Duodenal mucosa (tissue), 2 donors: ENCODE results near the gene PACC1.

ENCODE experiments used
- H3K27ac ChIP-seq: one replicate; pipeline ENCODE4 v1.7.0; 2013; ENCODE audit warnings: low read depth, low read length
- H3K27me3 ChIP-seq, 2 donors: one replicate each; pipeline ENCODE4 v1.7.0; 2013; ENCODE audit warnings: low read length in 2 of 2, control low read depth in 1 of 2; ENCODE audit not compliant: insufficient read depth in 2 of 2, control insufficient read depth in 1 of 2
- H3K36me3 ChIP-seq, 2 donors: one replicate each; pipeline ENCODE4 v1.7.0; 2013; ENCODE audit warnings: low read length in 2 of 2, control low read depth in 1 of 2; ENCODE audit not compliant: insufficient read depth in 2 of 2, control insufficient read depth in 1 of 2
- H3K4me1 ChIP-seq, 2 donors: one replicate each; pipeline ENCODE4 v1.7.0; 2013; ENCODE audit warnings: low read length in 2 of 2, control low read depth in 1 of 2; ENCODE audit not compliant: insufficient read depth in 2 of 2, control insufficient read depth in 1 of 2
- H3K4me3 ChIP-seq, 2 donors: one replicate each; pipeline ENCODE4 v1.7.0; 2013; ENCODE audit warnings: low read length in 2 of 2, low read depth in 1 of 2
- H3K9ac ChIP-seq, 2 donors: one replicate each; pipeline ENCODE4 v1.7.0; 2013; ENCODE audit warnings: low read length in 2 of 2, low read depth in 1 of 2
- H3K9me3 ChIP-seq, 2 donors: one replicate each; pipeline ENCODE4 v1.7.0; 2013; ENCODE audit warnings: low read length in 2 of 2, control low read depth in 1 of 2; ENCODE audit not compliant: control insufficient read depth in 1 of 2

PACC1 gene

GRCh38 chr1:212414328-212415106 is at the start of gene PACC1:
Gene PACC1 (minus strand): TSS chr1:212414886. CDS start chr1:212414757, 129 bp downstream.
- Histone ChIP-seq H3K27me3 (no peaks in the 10 kb centered on the region), H3K36me3 (peaks cover 0 to 13% of the 10 kb centered on the region in 2 donors), H3K4me3 (peak within 1 kb of the TSS; percentile 84 to 96), H3K27ac (peak within 1 kb of the TSS; percentile 32), H3K9me3 (no peaks in the 10 kb centered on the region), H3K9ac (peak within 1 kb of the TSS; percentile 39 to 69), H3K4me1 (peaks cover 13% of the 10 kb centered on the region in 2 donors)

GRCh38 chr1:212463565-212464285 is 49.0 kb upstream of the PACC1 start:
- Histone ChIP-seq H3K36me3 (no peaks in the 10 kb centered on the region), H3K27ac (no peak overlapping the region), H3K4me1 (no peaks in the 10 kb centered on the region), H3K4me3 (no peak overlapping the region), H3K9me3 (no peaks in the 10 kb centered on the region), H3K9ac (no peak overlapping the region), H3K27me3 (no peaks in the 10 kb centered on the region)

- H3K4me3 ChIP-seq: no peak overlapping the region
- H3K9ac ChIP-seq: no peak overlapping the region
- no peaks in the 10 kb centered on the region for H3K27me3 ChIP-seq
- no peaks in the 10 kb centered on the region for H3K4me1 ChIP-seq
- H3K9me3 ChIP-seq: peaks cover 0 to 4% of the 10 kb centered on the region in 2 donors
- no peaks in the 10 kb centered on the region for H3K36me3 ChIP-seq
- H3K27ac ChIP-seq: no peak overlapping the region
Measured at GRCh38 chr1:212461916-212462660, 47.4 kb upstream of the PACC1 start.

GRCh38 chr1:212460376-212460775 is 45.7 kb upstream of the PACC1 start:
- H3K9ac ChIP-seq: no peak overlapping the region
- peaks cover 0 to 4% of the 10 kb centered on the region in 2 donors for H3K9me3 ChIP-seq
- H3K36me3 ChIP-seq: no peaks in the 10 kb centered on the region
- H3K4me3 ChIP-seq: no peak overlapping the region
- H3K27me3 ChIP-seq: no peaks in the 10 kb centered on the region
- peaks cover 0 to 3% of the 10 kb centered on the region in 2 donors for H3K4me1 ChIP-seq
- H3K27ac ChIP-seq: no peak overlapping the region

GRCh38 chr1:212459656-212460055 is 45.0 kb upstream of the PACC1 start:
- Histone ChIP-seq H3K9ac (no peak overlapping the region), H3K4me1 (peaks cover 0 to 3% of the 10 kb centered on the region in 2 donors), H3K27ac (no peak overlapping the region), H3K4me3 (no peak overlapping the region), H3K9me3 (peaks cover 0 to 4% of the 10 kb centered on the region in 2 donors), H3K36me3 (no peaks in the 10 kb centered on the region), H3K27me3 (no peaks in the 10 kb centered on the region)

GRCh38 chr1:212458817-212459216 is 44.1 kb upstream of the PACC1 start:
- Histone ChIP-seq H3K4me3 (no peak overlapping the region), H3K27me3 (no peaks in the 10 kb centered on the region), H3K9me3 (peaks cover 0 to 4% of the 10 kb centered on the region in 2 donors), H3K36me3 (no peaks in the 10 kb centered on the region), H3K27ac (no peak overlapping the region), H3K9ac (no peak overlapping the region), H3K4me1 (peaks cover 0 to 3% of the 10 kb centered on the region in 2 donors)

- Histone ChIP-seq H3K4me1 (peaks cover 0 to 3% of the 10 kb centered on the region in 2 donors), H3K9me3 (peaks cover 0 to 4% of the 10 kb centered on the region in 2 donors)
Measured at GRCh38 chr1:212457740-212458338, 43.2 kb upstream of the PACC1 start.

GRCh38 chr1:212455803-212456528 is 41.3 kb upstream of the PACC1 start:
- no peak overlapping the region for H3K4me3 ChIP-seq
- no peak overlapping the region for H3K9ac ChIP-seq
- H3K27ac ChIP-seq: no peak overlapping the region

More at GRCh38 chr1:212457740-212458338, 43.2 kb upstream of the PACC1 start:
- Histone ChIP-seq H3K27ac (no peak overlapping the region), H3K36me3 (no peaks in the 10 kb centered on the region), H3K9ac (no peak overlapping the region), H3K4me3 (no peak overlapping the region), H3K27me3 (no peaks in the 10 kb centered on the region)

GRCh38 chr1:212455401-212455800 is 40.7 kb upstream of the PACC1 start:
- H3K9ac ChIP-seq: no peak overlapping the region
- H3K9me3 ChIP-seq: peaks cover 0 to 4% of the 10 kb centered on the region in 2 donors
- H3K27me3 ChIP-seq: no peaks in the 10 kb centered on the region
- no peak overlapping the region for H3K4me3 ChIP-seq
- no peaks in the 10 kb centered on the region for H3K36me3 ChIP-seq
- H3K4me1 ChIP-seq: peaks cover 3 to 5% of the 10 kb centered on the region in 2 donors
- no peak overlapping the region for H3K27ac ChIP-seq

More at GRCh38 chr1:212455803-212456528, 41.3 kb upstream of the PACC1 start:
- Histone ChIP-seq H3K36me3 (no peaks in the 10 kb centered on the region), H3K9me3 (peaks cover 0 to 4% of the 10 kb centered on the region in 2 donors), H3K27me3 (no peaks in the 10 kb centered on the region), H3K4me1 (peaks cover 3 to 5% of the 10 kb centered on the region in 2 donors)
